ENCODE results near the gene RFX7. TPM values are rescaled to one million over a fixed set of nuclear protein-coding genes. Genes with fewer than 3 reads are reported as not detected.
"Not testable (repeated sequence)": the region's sequence is repeated elsewhere in the genome, so short reads cannot be mapped to it uniquely, and the experiment has no call there.

Gene RFX7
- total RNA-seq, 2 experiments from 2014 or later = 29.4 to 30.5 TPM

- ATAC-seq = no peak
- no peak overlapping the region for H3K4me3 Mint-ChIP-seq
- H3K4me1 Mint-ChIP-seq (ENCODE audit: low read depth) = no peaks in the 10 kb centered on the region
- ChIA-PET CTCF (no interaction called here), POLR2A (no interaction called here)
- peaks cover 3% of the 10 kb centered on the region for H3K27me3 Mint-ChIP-seq
- intact Hi-C loops (cut with micrococcal nuclease) = no loop called here
- H3K36me3 Mint-ChIP-seq (ENCODE audit: low read depth) = no peaks in the 10 kb centered on the region
- H3K9me3 Mint-ChIP-seq = peaks cover 6% of the 10 kb centered on the region
- DNase-seq = no peak
- no peak for TF ChIP-seq CTCF (IDR thresholded peaks at IDR 0.05)
- H3K27ac Mint-ChIP-seq = no peak overlapping the region
Measured at GRCh38 chr15:56281145-56281544, 37.5 kb upstream of the RFX7 start.

- Mint-ChIP-seq H3K27ac (no peak overlapping the region), H3K4me3 (no peak overlapping the region), H3K4me1 (ENCODE audit: low read depth) (no peaks in the 10 kb centered on the region), H3K36me3 (ENCODE audit: low read depth) (peaks cover 1% of the 10 kb centered on the region), H3K9me3 (peaks cover 18% of the 10 kb centered on the region), H3K27me3 (peaks cover 8% of the 10 kb centered on the region)
- DNase-seq (no peak), ATAC-seq (no peak)
- intact Hi-C loops (cut with micrococcal nuclease) = no loop called here
- POLR2A ChIA-PET = no interaction called here
- CTCF ChIA-PET = no interaction called here
- no peak for TF ChIP-seq CTCF (IDR thresholded peaks at IDR 0.05)
Measured at GRCh38 chr15:56273724-56274123, 30.0 kb upstream of the RFX7 start.

- Mint-ChIP-seq H3K4me1 (ENCODE audit: low read depth) (no peaks in the 10 kb centered on the region), H3K27me3 (peaks cover 8% of the 10 kb centered on the region)
Measured at GRCh38 chr15:56272454-56272853, 28.8 kb upstream of the RFX7 start.

GRCh38 chr15:56266465-56266864 is 22.8 kb upstream of the RFX7 start:
- H3K9me3 Mint-ChIP-seq; CTCF ChIA-PET; H3K4me1 Mint-ChIP-seq (ENCODE audit: low read depth); POLR2A ChIA-PET; H3K27ac Mint-ChIP-seq; DNase-seq; intact Hi-C loops (cut with micrococcal nuclease); ATAC-seq; H3K27me3 Mint-ChIP-seq; H3K4me3 Mint-ChIP-seq; H3K36me3 Mint-ChIP-seq (ENCODE audit: low read depth): not testable (repeated sequence)

More at GRCh38 chr15:56272454-56272853, 28.8 kb upstream of the RFX7 start:
- peaks cover 15% of the 10 kb centered on the region for H3K9me3 Mint-ChIP-seq
- no peak for TF ChIP-seq CTCF (IDR thresholded peaks at IDR 0.05)
- DNase-seq (no peak), ATAC-seq (no peak)
- peaks cover 1% of the 10 kb centered on the region for H3K36me3 Mint-ChIP-seq (ENCODE audit: low read depth)
- intact Hi-C loops (cut with micrococcal nuclease) = no loop called here
- no peak overlapping the region for H3K27ac Mint-ChIP-seq
- H3K4me3 Mint-ChIP-seq = no peak overlapping the region
- ChIA-PET POLR2A (no interaction called here), CTCF (no interaction called here)

- intact Hi-C loops (cut with micrococcal nuclease) = no loop called here
- ChIA-PET POLR2A (no interaction called here), CTCF (interaction anchor here (1.0 kb wide), 1 partner anchor 13 kb away, joined by 3 read pairs; no protein-coding TSS in a partner anchor)
- DNase-seq (no peak), ATAC-seq (no peak)
- H3K4me3 Mint-ChIP-seq = no peak overlapping the region
- H3K4me1 Mint-ChIP-seq (ENCODE audit: low read depth) = no peaks in the 10 kb centered on the region
- TF ChIP-seq CTCF (IDR thresholded peaks at IDR 0.05) = no peak
- peaks cover 4% of the 10 kb centered on the region for H3K27me3 Mint-ChIP-seq
- H3K9me3 Mint-ChIP-seq = peaks cover 5% of the 10 kb centered on the region
- no peak overlapping the region for H3K27ac Mint-ChIP-seq
- no peaks in the 10 kb centered on the region for H3K36me3 Mint-ChIP-seq (ENCODE audit: low read depth)
Measured at GRCh38 chr15:56261854-56262509, 18.3 kb upstream of the RFX7 start.

- H3K36me3 Mint-ChIP-seq (ENCODE audit: low read depth); POLR2A ChIA-PET; H3K4me3 Mint-ChIP-seq; H3K9me3 Mint-ChIP-seq; ATAC-seq; DNase-seq; H3K27ac Mint-ChIP-seq; intact Hi-C loops (cut with micrococcal nuclease); H3K4me1 Mint-ChIP-seq (ENCODE audit: low read depth); CTCF ChIA-PET: not testable (repeated sequence)
- peaks cover 15% of the 10 kb centered on the region for H3K27me3 Mint-ChIP-seq
Measured at GRCh38 chr15:56257306-56257705, 13.6 kb upstream of the RFX7 start.

Data from activated CD8-positive, alpha-beta T cell treated with anti-CD3 and anti-CD28 coated beads for 36 hours (primary cell).